MM.1S (cell line): ENCODE measurements around the gene VPS26A.

ENCODE experiments used
- DNase-seq: peaks from one replicate; pipeline ENCODE4 v3.0.0-alpha.2; 2015
- H2AFZ ChIP-seq: fragments of 300-600 bp; sonication (generic); 2 replicates; pipeline ENCODE4 v1.6.0; 2016; ENCODE audit warnings: antibody characterized with exemption, low read length
- H3F3A ChIP-seq: fragments of 300-600 bp; sonication (generic); 2 replicates; pipeline ENCODE4 v1.6.1; 2016; ENCODE audit warnings: mild to moderate bottlenecking, antibody characterized with exemption, low read length, moderate library complexity, mixed read lengths; ENCODE audit not compliant: insufficient read depth
- H3K27ac ChIP-seq: fragments of 300-600 bp; sonication (generic); 2 replicates; pipeline ENCODE4 v1.5.1; 2016; ENCODE audit warnings: mild to moderate bottlenecking, low read length
- H3K27me3 ChIP-seq: fragments of 300-600 bp; sonication (generic); replicated peaks from 2 replicates; pipeline ENCODE4 v1.6.0; 2016; ENCODE audit warnings: low read length; ENCODE audit not compliant: insufficient read depth
- H3K36me3 ChIP-seq: fragments of 300-600 bp; sonication (generic); replicated peaks from 2 replicates; pipeline ENCODE4 v1.6.1; 2016; ENCODE audit warnings: mild to moderate bottlenecking, low read length, mixed read lengths; ENCODE audit not compliant: insufficient read depth
- H3K4me1 ChIP-seq: fragments of 300-600 bp; sonication (generic); 2 replicates; pipeline ENCODE4 v1.6.1; 2016; ENCODE audit warnings: low read length, mixed read lengths
- H3K4me2 ChIP-seq: fragments of 300-600 bp; sonication (generic); 2 replicates; pipeline ENCODE4 v1.6.0; 2016; ENCODE audit warnings: low read depth, low read length
- H3K4me3 ChIP-seq: fragments of 300-600 bp; sonication (generic); 2 replicates; pipeline ENCODE4 v1.5.1; 2016; ENCODE audit warnings: low read length, mixed read lengths
- H3K79me2 ChIP-seq: fragments of 300-600 bp; sonication (generic); 2 replicates; pipeline ENCODE4 v1.6.1; 2016; ENCODE audit warnings: mixed run types, low read length, mixed read lengths
- H3K9ac ChIP-seq: fragments of 300-600 bp; sonication (generic); 2 replicates; pipeline ENCODE4 v1.6.1; 2016; ENCODE audit warnings: low read length, mixed read lengths
- H3K9me2 ChIP-seq: fragments of 300-600 bp; sonication (generic); replicated peaks from 2 replicates; pipeline ENCODE4 v1.6.1; 2016; ENCODE audit warnings: mild to moderate bottlenecking, low read length, mixed read lengths; ENCODE audit not compliant: insufficient read depth
- H3K9me3 ChIP-seq: fragments of 300-600 bp; sonication (generic); replicated peaks from 2 replicates; pipeline ENCODE4 v1.6.1; 2016; ENCODE audit warnings: mild to moderate bottlenecking, low read length, mixed read lengths; ENCODE audit not compliant: insufficient read depth
- H4K20me1 ChIP-seq: fragments of 300-600 bp; sonication (generic); 2 replicates; pipeline ENCODE4 v1.6.1; 2016; ENCODE audit warnings: mild to moderate bottlenecking, low read length, moderate library complexity, mixed read lengths; ENCODE audit not compliant: insufficient read depth
- EZH2 ChIP-seq: fragments of 300-600 bp; sonication (generic); optimal IDR thresholded peaks from 2 replicates; pipeline ENCODE3; 2017; ENCODE audit warnings: low read depth, mild to moderate bottlenecking, antibody characterized with exemption, low read length, mixed read lengths
- EZH2phosphoT487 ChIP-seq: fragments of 300-600 bp; sonication (generic); IDR thresholded peaks from 2 replicates; pipeline ENCODE4 v1.6.1; 2018; ENCODE audit warnings: antibody characterized with exemption, low read length
- TF ChIP-seq, protein P1 (sequence below): fragments of 300-600 bp; sonication (generic); IDR thresholded peaks from 2 replicates; pipeline ENCODE4 v1.5.1; 2016; ENCODE audit warnings: antibody characterized with exemption, low read length, mixed read lengths

Gene VPS26A

GRCh38 chr10:69209787-69210484 is 86.0 kb downstream of the VPS26A start:
- no peak for DNase-seq
- no peak for TF ChIP-seq EZH2
- TF ChIP-seq, protein P1, sequence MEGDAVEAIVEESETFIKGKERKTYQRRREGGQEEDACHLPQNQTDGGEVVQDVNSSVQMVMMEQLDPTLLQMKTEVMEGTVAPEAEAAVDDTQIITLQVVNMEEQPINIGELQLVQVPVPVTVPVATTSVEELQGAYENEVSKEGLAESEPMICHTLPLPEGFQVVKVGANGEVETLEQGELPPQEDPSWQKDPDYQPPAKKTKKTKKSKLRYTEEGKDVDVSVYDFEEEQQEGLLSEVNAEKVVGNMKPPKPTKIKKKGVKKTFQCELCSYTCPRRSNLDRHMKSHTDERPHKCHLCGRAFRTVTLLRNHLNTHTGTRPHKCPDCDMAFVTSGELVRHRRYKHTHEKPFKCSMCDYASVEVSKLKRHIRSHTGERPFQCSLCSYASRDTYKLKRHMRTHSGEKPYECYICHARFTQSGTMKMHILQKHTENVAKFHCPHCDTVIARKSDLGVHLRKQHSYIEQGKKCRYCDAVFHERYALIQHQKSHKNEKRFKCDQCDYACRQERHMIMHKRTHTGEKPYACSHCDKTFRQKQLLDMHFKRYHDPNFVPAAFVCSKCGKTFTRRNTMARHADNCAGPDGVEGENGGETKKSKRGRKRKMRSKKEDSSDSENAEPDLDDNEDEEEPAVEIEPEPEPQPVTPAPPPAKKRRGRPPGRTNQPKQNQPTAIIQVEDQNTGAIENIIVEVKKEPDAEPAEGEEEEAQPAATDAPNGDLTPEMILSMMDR = no peak
- TF ChIP-seq EZH2phosphoT487 = no peak
- no peak overlapping the region for H2AFZ ChIP-seq
- H3K4me3 ChIP-seq = no peak overlapping the region
- no peaks in the 10 kb centered on the region for H3F3A ChIP-seq
- no peaks in the 10 kb centered on the region for H3K9me2 ChIP-seq
- no peak overlapping the region for H3K4me2 ChIP-seq
- H3K27me3 ChIP-seq = no peaks in the 10 kb centered on the region
- H3K79me2 ChIP-seq = no peaks in the 10 kb centered on the region
- no peak overlapping the region for H3K27ac ChIP-seq
- H3K36me3 ChIP-seq = 0 out of 2 replicates have a peak, but pooled peaks cover 3% of the 10 kb centered on the region
- H3K9ac ChIP-seq = no peak overlapping the region
- peaks cover 12% of the 10 kb centered on the region; the same call in 1 of the 2 replicates for H3K4me1 ChIP-seq
- no peaks in the 10 kb centered on the region for H3K9me3 ChIP-seq
- H4K20me1 ChIP-seq = no peaks in the 10 kb centered on the region

DNA sequence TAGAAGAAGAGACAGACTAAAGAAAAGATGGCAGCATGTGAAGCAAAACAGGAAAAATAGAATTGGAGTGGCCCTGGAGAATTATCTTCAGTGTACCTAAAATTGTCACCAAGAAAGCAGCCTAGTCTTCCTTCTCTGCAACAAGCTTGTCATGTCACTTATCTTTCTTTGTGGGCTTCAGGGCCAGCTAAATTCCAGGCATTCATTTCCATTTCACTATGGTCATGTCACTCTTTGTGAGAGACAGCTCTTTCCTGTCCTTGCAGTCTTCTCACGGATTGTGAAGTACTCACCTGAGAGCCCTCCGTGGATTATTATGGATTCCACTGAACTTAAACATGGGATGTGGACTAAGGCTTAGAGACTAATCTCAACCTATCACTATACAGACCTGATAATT is 87.1 kb downstream of the VPS26A start:
- H3K9me2 ChIP-seq = no peaks in the 10 kb centered on the region
- no peak overlapping the region for H3K4me3 ChIP-seq
- 0 out of 2 replicates have a peak, but pooled peaks cover 3% of the 10 kb centered on the region for H3K36me3 ChIP-seq
- no peak overlapping the region for H3K9ac ChIP-seq
- H2AFZ ChIP-seq = no peak overlapping the region
- no peaks in the 10 kb centered on the region for H4K20me1 ChIP-seq
- TF ChIP-seq, protein P1 = no peak
- no peak for TF ChIP-seq EZH2phosphoT487
- TF ChIP-seq EZH2 = no peak
- H3K4me2 ChIP-seq = no peak overlapping the region
- peaks cover 8% of the 10 kb centered on the region for H3F3A ChIP-seq
- no peaks in the 10 kb centered on the region for H3K79me2 ChIP-seq
- no peaks in the 10 kb centered on the region for H3K27me3 ChIP-seq
- H3K4me1 ChIP-seq = peaks cover 20% of the 10 kb centered on the region
- H3K9me3 ChIP-seq = no peaks in the 10 kb centered on the region
- no peak for DNase-seq
- H3K27ac ChIP-seq = no peak overlapping the region

DNA sequence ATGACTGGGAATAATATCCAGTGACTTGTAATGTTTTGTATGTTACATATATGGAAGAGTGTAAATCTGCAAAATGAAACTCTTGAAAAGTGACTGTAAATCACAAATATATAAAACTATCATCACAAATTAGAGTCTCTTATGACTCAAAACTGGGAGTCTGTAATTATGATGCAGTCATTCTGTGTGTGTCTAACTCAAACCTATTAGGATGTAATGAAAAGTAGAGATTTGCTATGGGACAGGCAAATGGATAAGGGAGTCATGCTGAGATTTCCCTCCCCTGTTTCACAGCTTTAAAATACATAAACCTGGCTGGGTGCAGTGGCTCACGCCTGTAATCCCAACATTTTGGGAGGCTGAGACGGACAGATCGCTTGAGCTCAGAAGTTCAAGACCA is 87.5 kb downstream of the VPS26A start:
- no peak overlapping the region for H3K9ac ChIP-seq
- H3K27me3 ChIP-seq = no peaks in the 10 kb centered on the region
- H3K9me2 ChIP-seq = no peaks in the 10 kb centered on the region
- H4K20me1 ChIP-seq = no peaks in the 10 kb centered on the region
- peaks cover 20% of the 10 kb centered on the region for H3K4me1 ChIP-seq
- no peak overlapping the region for H3K4me2 ChIP-seq
- no peaks in the 10 kb centered on the region for H3K79me2 ChIP-seq
- H3K4me3 ChIP-seq = no peak overlapping the region
- H3F3A ChIP-seq = peaks cover 9% of the 10 kb centered on the region
- no peak for TF ChIP-seq EZH2phosphoT487
- TF ChIP-seq, protein P1 = no peak
- no peak for TF ChIP-seq EZH2
- no peak overlapping the region for H2AFZ ChIP-seq
- H3K9me3 ChIP-seq = no peaks in the 10 kb centered on the region
- H3K36me3 ChIP-seq = 0 out of 2 replicates have a peak, but pooled peaks cover 3% of the 10 kb centered on the region
- H3K27ac ChIP-seq = no peak overlapping the region
- DNase-seq = no peak
